Activated T-helper 1 cell treated with Interleukin-2 at 50 U/mL for 16 hours (primary cell): ENCODE data around the gene ENAH.

Experiments
- DNase-seq: peaks from one replicate; pipeline ENCODE4 v3.0.0-alpha.2; 2020; ENCODE audit warnings: low read depth

ENAH gene

DNA sequence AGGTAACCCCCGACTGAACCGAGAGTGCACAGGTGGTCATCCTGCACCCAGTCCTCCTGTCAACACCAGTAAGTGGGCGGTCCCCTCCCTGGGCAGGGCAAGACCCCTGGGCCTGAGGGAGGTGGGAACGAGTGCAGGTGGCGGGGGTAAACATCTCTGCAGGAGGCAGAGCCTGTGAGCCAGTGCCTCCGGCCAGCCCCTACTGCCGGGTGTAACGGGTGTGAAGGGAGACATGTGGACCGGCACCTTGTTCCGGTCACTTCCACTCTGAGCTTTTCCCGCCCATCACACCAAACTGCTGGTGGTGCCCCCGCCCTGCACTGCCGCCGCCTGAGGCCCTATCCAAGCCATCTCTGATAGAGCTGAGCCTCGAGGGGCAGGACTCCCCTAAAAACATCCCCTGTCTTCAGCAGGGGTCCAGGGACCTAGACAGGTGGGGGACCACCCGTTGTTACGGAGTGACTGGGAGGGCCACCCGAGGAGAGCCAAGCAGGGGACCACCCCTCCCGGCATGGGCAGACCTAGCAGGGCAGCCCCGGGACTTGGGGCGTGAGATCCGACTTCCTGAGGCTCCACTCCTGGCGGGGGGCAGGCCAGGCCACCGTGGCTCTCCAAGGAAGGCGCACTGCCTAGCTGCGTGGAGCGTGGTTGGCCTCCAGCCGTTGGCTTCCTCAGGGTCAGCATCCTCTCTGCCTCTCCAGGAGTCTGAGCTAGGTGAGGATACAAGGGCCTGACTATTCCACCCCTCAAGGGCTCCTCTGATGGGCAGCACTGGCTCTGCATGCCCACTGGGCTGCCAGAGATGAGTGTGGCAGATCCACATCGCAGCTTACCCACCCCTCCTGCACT, 181.2 kb downstream of the ENAH start:
- DNase-seq: no peak

- DNase-seq: no peak
These were observed 181.8 kb downstream of the ENAH start for GRCh38 chr1:225471109-225471452.

- DNase-seq: no peak
These were observed 182.5 kb downstream of the ENAH start for GRCh38 chr1:225470211-225471108.

- DNase-seq: no peak
These were observed 183.9 kb downstream of the ENAH start for GRCh38 chr1:225469051-225469450.

- DNase-seq: no peak
These were observed 184.5 kb downstream of the ENAH start for GRCh38 chr1:225468270-225469020.

- DNase-seq: peak; percentile 77
These were observed 185.5 kb downstream of the ENAH start for GRCh38 chr1:225467193-225468020.

GRCh38 chr1:225466848-225467192, 186.1 kb downstream of the ENAH start:
- DNase-seq: no peak

DNA sequence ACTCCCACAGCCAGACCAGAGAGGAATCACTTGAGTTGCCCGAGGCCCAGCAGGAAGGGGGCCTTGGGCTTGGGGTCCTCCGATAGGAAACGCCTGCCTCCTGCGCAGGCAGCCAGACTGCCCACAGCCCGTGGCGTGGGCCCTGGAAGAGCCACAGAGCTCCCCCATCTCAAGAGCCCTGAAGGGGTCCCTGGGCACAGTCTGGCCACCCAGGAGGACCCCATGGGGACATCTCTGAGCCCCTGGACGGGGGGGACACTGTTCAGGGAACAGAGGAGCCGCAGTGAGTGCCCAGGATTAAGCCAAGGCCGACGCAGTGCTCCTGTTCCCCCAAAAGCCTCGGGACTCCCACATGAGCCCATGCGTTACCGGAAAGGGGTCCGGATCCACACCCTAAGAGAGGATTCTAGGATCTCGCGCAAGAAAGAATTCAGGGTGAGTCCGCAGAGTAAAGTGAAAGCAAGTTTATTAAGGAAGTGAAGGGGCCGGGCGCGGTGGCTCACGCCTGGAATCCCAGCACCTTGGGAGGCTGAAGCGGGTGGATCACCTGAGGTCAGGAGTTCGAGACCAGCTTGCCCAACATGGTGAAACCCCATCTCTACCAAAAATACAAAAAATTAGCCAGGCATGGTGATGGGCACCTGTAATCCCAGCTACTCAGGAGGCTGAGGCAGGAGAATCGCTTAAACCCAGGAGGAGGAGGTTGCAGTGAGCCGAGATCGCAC, 187.0 kb downstream of the ENAH start:
- no peak for DNase-seq

- no peak for DNase-seq
These were observed 187.8 kb downstream of the ENAH start for GRCh38 chr1:225464851-225465792.

DNA sequence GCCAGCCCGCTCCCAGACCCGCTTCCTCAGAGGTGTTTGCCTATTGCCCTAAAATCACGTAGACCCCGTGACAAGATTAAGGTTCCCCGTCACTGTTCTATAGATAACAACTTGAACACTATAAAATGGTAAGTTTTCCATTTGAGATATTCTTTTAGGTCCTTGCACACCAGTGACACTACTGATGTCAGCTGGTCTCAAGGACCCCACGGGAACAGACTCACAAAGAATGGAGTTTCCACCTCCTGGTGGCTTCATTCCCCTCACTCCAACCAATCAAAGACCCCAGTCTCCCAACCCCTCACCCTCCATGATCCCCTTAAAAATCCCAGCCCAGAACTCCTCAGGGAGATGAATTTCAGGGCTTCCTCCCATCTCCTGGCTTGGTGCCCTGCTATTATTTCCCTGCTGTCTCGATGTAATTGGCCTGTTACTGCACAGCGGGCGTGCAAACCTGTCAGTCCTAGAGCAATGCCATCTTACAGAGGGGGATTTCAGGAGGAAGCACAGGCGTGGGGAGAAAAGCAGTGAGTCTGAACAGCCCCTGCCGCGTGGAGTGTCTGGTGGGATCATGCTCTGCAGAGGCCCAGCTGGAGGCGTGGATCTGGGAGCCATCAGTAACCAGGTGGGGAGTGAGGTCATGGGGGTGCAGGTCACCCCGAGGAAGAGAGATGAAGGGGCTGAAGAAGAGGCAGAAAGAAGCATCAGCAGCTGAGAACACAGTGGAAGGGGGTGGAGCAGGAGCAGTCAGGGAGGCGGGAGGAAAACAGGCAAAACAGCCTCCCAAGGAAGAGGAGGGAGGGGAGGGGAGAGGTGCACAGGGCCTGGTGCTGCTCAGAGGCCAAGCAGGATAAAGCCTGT, 190.0 kb downstream of the ENAH start:
- no peak for DNase-seq

DNA sequence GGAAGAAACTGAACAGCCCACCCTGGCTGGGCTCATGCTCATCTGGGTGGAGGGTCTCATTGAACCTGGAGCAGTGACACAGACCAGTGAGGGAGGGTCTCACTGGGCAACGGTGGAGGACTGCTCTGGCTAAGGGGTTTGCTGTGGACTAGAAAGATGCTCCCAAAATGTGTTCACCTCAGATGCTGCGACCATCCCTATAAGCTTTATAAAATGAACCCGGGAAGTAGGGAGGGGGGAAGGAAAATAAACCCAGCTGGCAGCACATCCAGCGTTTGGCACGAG, 190.6 kb downstream of the ENAH start:
- no peak for DNase-seq

GRCh38 chr1:225461533-225462428, 191.1 kb downstream of the ENAH start:
- DNase-seq: no peak

DNA sequence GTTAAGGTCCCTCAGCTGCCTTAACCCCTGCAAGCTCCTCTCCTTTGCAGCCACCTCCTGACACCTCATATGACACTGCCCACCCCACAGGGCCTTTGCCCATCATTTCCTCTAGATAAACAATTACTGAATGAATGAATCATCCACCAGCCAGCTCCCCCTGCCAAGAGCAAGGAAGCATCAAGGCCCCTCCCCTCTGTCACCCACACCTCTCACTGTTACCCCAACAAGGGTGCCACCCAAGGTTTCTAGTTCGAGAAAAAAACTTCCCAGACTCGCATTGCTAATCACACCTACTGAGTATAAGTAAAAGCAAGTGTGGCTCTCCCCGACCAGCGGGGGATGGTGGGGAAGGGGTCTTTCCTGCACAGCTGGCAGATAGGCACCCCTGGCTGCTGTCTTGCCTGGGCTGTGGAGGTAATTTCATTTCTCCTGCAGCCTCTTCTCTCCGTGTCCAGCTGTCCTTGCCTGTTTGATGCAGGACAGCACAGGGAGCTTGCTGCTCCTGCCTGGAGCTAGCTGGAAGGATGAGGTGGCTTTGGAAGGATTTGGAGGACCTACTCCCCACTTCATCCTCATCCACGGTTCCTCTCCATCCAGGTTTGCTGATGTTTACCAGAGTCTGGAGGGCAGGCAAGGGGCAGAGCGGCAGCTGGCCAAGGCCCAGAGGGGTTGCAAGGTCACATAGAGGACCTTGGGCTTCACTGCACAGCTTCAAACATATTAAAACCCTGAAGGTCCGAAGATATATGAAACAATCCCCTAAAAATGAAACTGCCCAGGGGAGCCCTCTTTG, 192.0 kb downstream of the ENAH start:
- DNase-seq: no peak

DNA sequence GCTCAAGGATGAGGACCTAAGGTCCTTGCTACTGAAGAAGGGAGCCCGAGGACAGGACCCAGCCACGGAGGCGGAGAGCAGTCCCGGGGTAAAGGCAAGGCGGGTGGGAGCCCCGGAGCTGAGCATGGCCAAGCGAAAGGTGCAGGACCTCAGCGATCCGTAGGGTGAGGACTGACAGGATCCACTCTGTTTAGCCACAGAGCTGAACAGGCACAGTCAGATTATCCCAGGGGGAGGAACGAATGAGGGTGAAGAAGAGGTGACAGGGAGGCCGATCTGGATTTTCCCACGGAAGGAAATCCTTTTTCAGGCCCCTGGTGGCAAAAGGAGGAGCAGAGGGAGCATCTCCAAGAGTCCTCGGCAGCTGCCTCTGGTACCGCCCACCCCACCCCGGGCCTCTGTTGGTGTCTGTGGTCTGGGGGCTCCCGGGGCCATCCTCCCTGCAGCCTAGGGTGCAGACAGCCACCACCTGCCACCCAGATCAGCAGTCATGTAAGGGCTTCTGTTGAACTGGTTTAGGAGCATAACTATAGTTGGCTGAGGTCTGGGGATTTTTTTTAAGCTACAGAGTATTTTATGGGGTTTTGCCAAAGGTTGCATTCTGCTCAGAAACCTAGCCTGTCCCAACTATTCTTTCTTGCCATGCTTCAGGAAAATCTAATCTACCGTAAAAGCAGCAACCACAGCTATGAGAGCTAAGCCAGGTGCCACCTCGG, 192.7 kb downstream of the ENAH start:
- no peak for DNase-seq

GRCh38 chr1:225458222-225458631, 194.7 kb downstream of the ENAH start:
- no peak for DNase-seq

GRCh38 chr1:225454733-225455132, 198.2 kb downstream of the ENAH start:
- no peak for DNase-seq
